MCF 10A (cell line): Measurements from ENCODE around the gene ANO1. TPM values are rescaled to one million over a fixed set of nuclear protein-coding genes. Genes with fewer than 3 reads are reported as not detected.

Source experiments
- BruUV-seq: library from RNA; stranded (reverse); fragments of 400-500 nt; replicated peaks from 2 replicates; lab custom pipeline; 2021; lab: Mats Ljungman, UMichigan
- CTCF ChIA-PET: fragments of 300-600 bp; sonication (Branson Sonifier 250); formaldehyde crosslinking; extraction: SDS; loops from one replicate; lab custom pipeline; 2021; ENCODE audit warnings: antibody characterized with exemption, inconsistent platforms; lab: Yijun Ruan, JAX
- POLR2A ChIA-PET: fragments of 300-600, 350-650 bp; sonication (Branson Sonifier 250); formaldehyde crosslinking; extraction: SDS; loops from one replicate; lab custom pipeline; 2020; ENCODE audit warnings: antibody characterized with exemption, inconsistent platforms; lab: Yijun Ruan, JAX
- DNase-seq: peaks from one replicate; pipeline ENCODE4 v3.0.0-alpha.2; 2018; ENCODE audit not compliant: unreplicated experiment
- H3K27ac Mint-ChIP-seq: one replicate; pipeline ENCODE4 v1.8.0; 2022; ENCODE audit warnings: mild to moderate bottlenecking, low read depth, mixed read lengths; ENCODE audit not compliant: unreplicated experiment
- H3K27me3 Mint-ChIP-seq: one replicate; pipeline ENCODE4 v1.8.0; 2022; ENCODE audit warnings: mixed read lengths; ENCODE audit not compliant: insufficient read depth, unreplicated experiment
- H3K36me3 Mint-ChIP-seq: one replicate; pipeline ENCODE4 v1.8.0; 2022; ENCODE audit warnings: mild to moderate bottlenecking, moderate library complexity, mixed read lengths; ENCODE audit not compliant: insufficient read depth, unreplicated experiment
- H3K4me1 Mint-ChIP-seq: one replicate; pipeline ENCODE4 v1.8.0; 2022; ENCODE audit warnings: mixed read lengths; ENCODE audit not compliant: insufficient read depth, unreplicated experiment
- H3K4me3 Mint-ChIP-seq: one replicate; pipeline ENCODE4 v1.8.0; 2022; ENCODE audit warnings: mild to moderate bottlenecking, moderate library complexity, mixed read lengths; ENCODE audit not compliant: unreplicated experiment
- H3K9me3 Mint-ChIP-seq: one replicate; pipeline ENCODE4 v1.8.0; 2022; ENCODE audit warnings: mixed read lengths; ENCODE audit not compliant: unreplicated experiment
- CTCF ChIP-seq: fragments of 200-600 bp; IDR thresholded peaks from one replicate; pipeline ENCODE4 v1.8.0; 2022; ENCODE audit warnings: antibody characterized with exemption, mild to moderate bottlenecking; ENCODE audit not compliant: unreplicated experiment
- intact Hi-C: fragments of 100-400 bp; cut with micrococcal nuclease; formaldehyde crosslinking; loops from 2 replicates; pipeline ENCODE4 v1.14.1; 2022
- total RNA-seq: library from RNA; stranded (reverse); gene quantifications from 2 replicates; pipeline ENCODE4 v1.2.3, GENCODE V29; 2022

Gene ANO1
- total RNA-seq, 1 experiment from 2014 or later = not detected

- intact Hi-C loops = no loop called here
- no peaks in the 10 kb centered on the region for H3K36me3 Mint-ChIP-seq
- DNase-seq = no peak
- no peaks in the 10 kb centered on the region for H3K4me1 Mint-ChIP-seq
- H3K9me3 Mint-ChIP-seq = no peaks in the 10 kb centered on the region
- H3K27me3 Mint-ChIP-seq = no peaks in the 10 kb centered on the region
- H3K27ac Mint-ChIP-seq = no peak overlapping the region
- BruUV-seq = no TSS peak
- ChIA-PET POLR2A (no interaction called here), CTCF (interaction anchor here (0.6 to 0.8 kb wide), 5 partner anchors 9 to 277 kb away, joined by 3 read pairs; no protein-coding TSS in a partner anchor)
- no peak overlapping the region for H3K4me3 Mint-ChIP-seq
- no peak for TF ChIP-seq CTCF
These were observed 108.3 kb downstream of the ANO1 start for GRCh38 chr11:70186420-70186819.

DNA sequence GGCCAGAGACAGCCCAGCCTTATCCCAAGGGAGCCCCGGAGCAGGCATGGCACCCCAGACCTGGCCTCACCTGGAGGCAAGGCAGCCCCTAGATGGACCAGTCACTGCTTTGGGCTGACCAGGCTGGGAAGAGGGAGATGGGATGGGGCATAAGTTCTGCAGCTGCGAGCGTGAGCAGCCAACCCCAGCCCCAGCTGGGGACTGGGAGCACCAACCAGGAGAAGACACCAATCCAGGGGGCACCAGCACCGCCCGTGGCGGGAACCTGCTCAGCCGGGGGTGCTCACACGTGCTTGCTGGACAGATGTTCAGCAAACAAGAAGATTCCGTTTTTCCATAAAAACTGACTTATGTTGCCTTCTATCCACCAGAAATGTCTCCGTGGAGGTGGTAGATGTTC lies 108.8 kb downstream of the ANO1 start:
- CTCF ChIA-PET = interaction anchor here (0.6 to 0.8 kb wide), 5 partner anchors 9 to 277 kb away, joined by 3 read pairs; no protein-coding TSS in a partner anchor

DNA sequence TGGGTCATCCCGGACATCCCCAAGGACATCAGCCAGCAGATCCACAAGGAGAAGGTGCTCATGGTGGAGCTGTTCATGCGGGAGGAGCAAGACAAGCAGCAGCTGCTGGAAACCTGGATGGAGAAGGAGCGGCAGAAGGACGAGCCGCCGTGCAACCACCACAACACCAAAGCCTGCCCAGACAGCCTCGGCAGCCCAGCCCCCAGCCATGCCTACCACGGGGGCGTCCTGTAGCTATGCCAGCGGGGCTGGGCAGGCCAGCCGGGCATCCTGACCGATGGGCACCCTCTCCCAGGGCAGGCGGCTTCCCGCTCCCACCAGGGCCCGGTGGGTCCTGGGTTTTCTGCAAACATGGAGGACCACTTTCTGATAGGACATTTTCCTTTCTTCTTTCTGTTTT lies 109.7 kb downstream of the ANO1 start:
- BruUV-seq = no TSS peak
- H3K27me3 Mint-ChIP-seq = no peaks in the 10 kb centered on the region
- H3K36me3 Mint-ChIP-seq = no peaks in the 10 kb centered on the region
- no peak overlapping the region for H3K4me3 Mint-ChIP-seq
- CTCF ChIA-PET = interaction anchor here (1.1 kb wide), 1 partner anchor 25 kb away, joined by 3 read pairs; no protein-coding TSS in a partner anchor
- no peaks in the 10 kb centered on the region for H3K9me3 Mint-ChIP-seq
- no peaks in the 10 kb centered on the region for H3K4me1 Mint-ChIP-seq
- no peak for TF ChIP-seq CTCF
- H3K27ac Mint-ChIP-seq = no peak overlapping the region
- POLR2A ChIA-PET = no interaction called here
- intact Hi-C loops = no loop called here
- DNase-seq = no peak

More for the DNA sequence above, 108.8 kb downstream of the ANO1 start:
- no peaks in the 10 kb centered on the region for H3K9me3 Mint-ChIP-seq
- no peak overlapping the region for H3K4me3 Mint-ChIP-seq
- H3K27ac Mint-ChIP-seq = no peak overlapping the region
- no peaks in the 10 kb centered on the region for H3K4me1 Mint-ChIP-seq
- H3K36me3 Mint-ChIP-seq = no peaks in the 10 kb centered on the region
- no peak for TF ChIP-seq CTCF
- POLR2A ChIA-PET = no interaction called here
- DNase-seq = no peak
- intact Hi-C loops = no loop called here
- BruUV-seq = no TSS peak
- H3K27me3 Mint-ChIP-seq = no peaks in the 10 kb centered on the region

- ChIA-PET POLR2A (no interaction called here), CTCF (no interaction called here)
- no peak overlapping the region for H3K27ac Mint-ChIP-seq
- no peaks in the 10 kb centered on the region for H3K36me3 Mint-ChIP-seq
- intact Hi-C loops = loop anchor here (10.0 kb wide), 1 partner anchor 105 kb away; no protein-coding TSS in a partner anchor
- H3K27me3 Mint-ChIP-seq = no peaks in the 10 kb centered on the region
- BruUV-seq = no TSS peak
- no peak for TF ChIP-seq CTCF
- H3K4me1 Mint-ChIP-seq = no peaks in the 10 kb centered on the region
- H3K4me3 Mint-ChIP-seq = no peak overlapping the region
- H3K9me3 Mint-ChIP-seq = no peaks in the 10 kb centered on the region
- no peak for DNase-seq
These were observed 111.5 kb downstream of the ANO1 start for GRCh38 chr11:70189622-70190021.
